Ishikawa (cell line): Measurements from ENCODE around the gene KLRG1.

Experiments
- CEBPB ChIP-seq: IDR thresholded peaks from 2 replicates; pipeline ENCODE4 v1.6.1; 2012
- CREB1 ChIP-seq: IDR thresholded peaks from 2 replicates; pipeline ENCODE4 v1.6.1; 2012; ENCODE audit warnings: low read depth
- EGR1 ChIP-seq: IDR thresholded peaks from 2 replicates; pipeline ENCODE4 v1.6.1; 2012
- EP300 ChIP-seq: IDR thresholded peaks from 2 replicates; pipeline ENCODE4 v1.6.1; 2012; ENCODE audit warnings: borderline replicate concordance
- FOXM1 ChIP-seq: IDR thresholded peaks from 2 replicates; pipeline ENCODE4 v1.6.1; 2012; ENCODE audit warnings: low read depth, borderline replicate concordance
- MAX ChIP-seq: IDR thresholded peaks from 2 replicates; pipeline ENCODE4 v1.6.1; 2012
- NFIC ChIP-seq: IDR thresholded peaks from 2 replicates; pipeline ENCODE4 v1.6.1; 2012
- RAD21 ChIP-seq: IDR thresholded peaks from 2 replicates; pipeline ENCODE4 v1.6.1; 2012; ENCODE audit warnings: low read depth
- REST ChIP-seq: IDR thresholded peaks from 2 replicates; pipeline ENCODE4 v1.6.1; 2012; ENCODE audit warnings: low read depth, mild to moderate bottlenecking
- TAF1 ChIP-seq: IDR thresholded peaks from 2 replicates; pipeline ENCODE4 v1.6.1; 2012; ENCODE audit warnings: low read depth, mild to moderate bottlenecking
- TCF12 ChIP-seq: IDR thresholded peaks from 2 replicates; pipeline ENCODE4 v1.6.1; 2012; ENCODE audit warnings: low read depth
- TEAD4 ChIP-seq: IDR thresholded peaks from 2 replicates; pipeline ENCODE4 v1.6.1; 2012
- USF1 ChIP-seq: IDR thresholded peaks from 2 replicates; pipeline ENCODE4 v1.6.1; 2012
- YY1 ChIP-seq: IDR thresholded peaks from 2 replicates; pipeline ENCODE4 v1.6.1; 2012; ENCODE audit warnings: low read depth
- ZBTB7A ChIP-seq: IDR thresholded peaks from 2 replicates; pipeline ENCODE4 v1.6.1; 2012; ENCODE audit warnings: low read depth

KLRG1 gene

GRCh38 chr12:8970432-8970831 lies 18.9 kb upstream of the KLRG1 start:
- no peak for TF ChIP-seq MAX
- TF ChIP-seq RAD21: no peak
- no peak for TF ChIP-seq FOXM1
- TF ChIP-seq TEAD4: no peak
- TF ChIP-seq YY1: no peak
- no peak for TF ChIP-seq USF1
- TF ChIP-seq REST: no peak
- TF ChIP-seq ZBTB7A: no peak
- TF ChIP-seq TCF12: no peak
- TF ChIP-seq NFIC: no peak
- TF ChIP-seq TAF1: no peak
- no peak for TF ChIP-seq EP300
- TF ChIP-seq EGR1: no peak
- no peak for TF ChIP-seq CREB1
- no peak for TF ChIP-seq CEBPB

- TF ChIP-seq EGR1 (no peak), TCF12 (no peak), CREB1 (no peak), YY1 (no peak), TAF1 (no peak), NFIC (no peak), FOXM1 (no peak), MAX (no peak), TEAD4 (no peak), ZBTB7A (no peak), RAD21 (no peak), USF1 (no peak), CEBPB (no peak), REST (no peak), EP300 (no peak)
Measured at GRCh38 chr12:8980137-8980536, 9.2 kb upstream of the KLRG1 start.

GRCh38 chr12:8985213-8985754 lies 4.1 kb upstream of the KLRG1 start:
- TF ChIP-seq ZBTB7A: no peak

- TF ChIP-seq ZBTB7A (no peak), NFIC (no peak), TCF12 (no peak), REST (no peak), FOXM1 (no peak), EP300 (no peak), EGR1 (no peak)
Measured at GRCh38 chr12:8987163-8987562, 2.2 kb upstream of the KLRG1 start.

GRCh38 chr12:8987685-8988084 lies 1.7 kb upstream of the KLRG1 start:
- TF ChIP-seq ZBTB7A (no peak), TCF12 (no peak), RAD21 (no peak), EGR1 (no peak), YY1 (no peak), FOXM1 (no peak), TEAD4 (no peak), CEBPB (no peak), TAF1 (no peak)
